ENCODE measurements around the gene SLC9C2.

SLC9C2 gene

DNA sequence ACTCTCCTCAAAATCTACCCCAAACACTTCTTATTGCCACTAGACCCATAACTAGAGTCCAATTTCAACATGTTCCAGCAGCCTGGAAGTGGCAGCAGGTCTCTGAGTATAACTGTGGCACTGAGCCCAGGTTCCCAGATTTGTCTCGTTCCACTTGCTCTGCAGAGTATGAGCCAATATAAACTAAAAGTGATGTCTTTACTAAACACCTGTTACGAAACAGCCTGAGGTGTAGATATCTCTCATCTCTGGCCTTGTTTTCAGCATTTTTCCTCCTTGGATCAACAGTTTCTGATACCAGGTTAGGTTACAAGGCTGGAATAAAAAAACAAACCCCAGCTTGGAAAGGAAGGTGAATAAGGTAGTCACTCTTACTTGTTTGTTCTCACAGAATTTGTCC, 150.9 kb downstream of the SLC9C2 start:
- no peak for DNase-seq (ENCODE audit: low read depth)

All from activated T-cell treated with anti-CD3 and anti-CD28 coated beads for 48 hours (primary cell).